ENCODE measurements around the gene IQCK. TPM values are rescaled to one million over a fixed set of nuclear protein-coding genes. Genes with fewer than 3 reads are reported as not detected.

Gene IQCK
- total RNA-seq, 4 donors from 2014 or later, result 9.0 to 16.3 (median 14.5) TPM

DNA sequence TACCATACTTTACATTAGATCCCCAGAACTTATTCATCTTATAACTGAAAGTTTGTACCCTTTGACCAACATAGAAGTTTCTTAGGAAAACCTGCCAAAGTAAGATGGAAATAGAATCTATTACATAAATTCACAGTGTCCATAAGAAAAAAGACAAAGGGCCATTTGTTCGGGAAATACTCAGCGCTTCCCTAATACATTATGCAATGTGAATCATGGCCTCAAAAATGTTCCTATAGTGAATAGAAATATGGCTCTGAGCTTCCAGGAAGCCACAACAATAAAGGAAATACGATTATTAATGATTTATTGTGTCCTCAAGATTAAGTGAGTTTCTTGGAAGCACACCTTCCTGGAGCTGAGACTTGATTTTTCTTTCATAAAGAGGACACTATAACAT lies 115.1 kb downstream of the IQCK start:
- no peak for ATAC-seq
- no peak overlapping the region for H3K4me3 ChIP-seq
- H3K27ac ChIP-seq, result no peak overlapping the region
- 61 to 67% methylated on average over 3 of the region's 3 CpGs for WGBS, 2 donors (ENCODE audit: low coverage in 1 of 2)
- H3K27me3 ChIP-seq, result no peaks in the 10 kb centered on the region
- peaks cover 0 to 3% of the 10 kb centered on the region in 2 donors for H3K36me3 ChIP-seq
- H3K4me1 ChIP-seq, result no peaks in the 10 kb centered on the region
- H3K9me3 ChIP-seq, result no peaks in the 10 kb centered on the region
- TF ChIP-seq POLR2AphosphoS5 (IDR thresholded peaks at IDR 0.05), result no peak
- no peak for TF ChIP-seq EP300 (IDR thresholded peaks at IDR 0.05)
- TF ChIP-seq, protein P1, sequence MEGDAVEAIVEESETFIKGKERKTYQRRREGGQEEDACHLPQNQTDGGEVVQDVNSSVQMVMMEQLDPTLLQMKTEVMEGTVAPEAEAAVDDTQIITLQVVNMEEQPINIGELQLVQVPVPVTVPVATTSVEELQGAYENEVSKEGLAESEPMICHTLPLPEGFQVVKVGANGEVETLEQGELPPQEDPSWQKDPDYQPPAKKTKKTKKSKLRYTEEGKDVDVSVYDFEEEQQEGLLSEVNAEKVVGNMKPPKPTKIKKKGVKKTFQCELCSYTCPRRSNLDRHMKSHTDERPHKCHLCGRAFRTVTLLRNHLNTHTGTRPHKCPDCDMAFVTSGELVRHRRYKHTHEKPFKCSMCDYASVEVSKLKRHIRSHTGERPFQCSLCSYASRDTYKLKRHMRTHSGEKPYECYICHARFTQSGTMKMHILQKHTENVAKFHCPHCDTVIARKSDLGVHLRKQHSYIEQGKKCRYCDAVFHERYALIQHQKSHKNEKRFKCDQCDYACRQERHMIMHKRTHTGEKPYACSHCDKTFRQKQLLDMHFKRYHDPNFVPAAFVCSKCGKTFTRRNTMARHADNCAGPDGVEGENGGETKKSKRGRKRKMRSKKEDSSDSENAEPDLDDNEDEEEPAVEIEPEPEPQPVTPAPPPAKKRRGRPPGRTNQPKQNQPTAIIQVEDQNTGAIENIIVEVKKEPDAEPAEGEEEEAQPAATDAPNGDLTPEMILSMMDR (IDR thresholded peaks at IDR 0.05), result no peak
- no peak for TF ChIP-seq POLR2A (IDR thresholded peaks at IDR 0.05)

DNA sequence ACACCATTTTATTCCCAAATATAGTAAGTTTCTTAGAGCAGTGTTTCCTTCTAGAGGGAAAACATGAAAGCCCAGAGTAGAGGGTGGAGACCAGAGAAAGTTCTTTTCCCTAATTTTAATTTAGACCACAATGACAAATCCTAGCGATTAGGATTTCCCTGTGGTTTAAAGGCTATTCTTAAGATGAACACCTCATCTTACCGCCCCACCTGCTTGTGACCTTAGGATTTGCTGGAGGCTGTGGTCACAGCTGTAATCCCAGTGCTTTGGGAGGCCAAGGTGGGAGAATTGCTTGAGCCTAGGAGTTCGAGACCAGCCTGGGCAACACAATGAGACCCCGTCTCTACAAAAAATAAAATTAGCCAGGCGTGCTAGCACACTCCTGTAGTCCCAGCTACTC lies 115.5 kb downstream of the IQCK start:
- no peaks in the 10 kb centered on the region for H3K9me3 ChIP-seq
- ATAC-seq, result no peak
- WGBS, 2 donors (ENCODE audit: low coverage in 1 of 2), result 97 to 100% methylated on average over 4 of the region's 5 CpGs
- H3K27ac ChIP-seq, result no peak overlapping the region
- H3K36me3 ChIP-seq, result peaks cover 0 to 3% of the 10 kb centered on the region in 2 donors
- TF ChIP-seq POLR2A (IDR thresholded peaks at IDR 0.05) (no peak), POLR2AphosphoS5 (IDR thresholded peaks at IDR 0.05) (no peak), EP300 (IDR thresholded peaks at IDR 0.05) (no peak)
- TF ChIP-seq, protein P1 (IDR thresholded peaks at IDR 0.05), result no peak
- no peak overlapping the region for H3K4me3 ChIP-seq
- no peaks in the 10 kb centered on the region for H3K27me3 ChIP-seq
- H3K4me1 ChIP-seq, result no peaks in the 10 kb centered on the region

DNA sequence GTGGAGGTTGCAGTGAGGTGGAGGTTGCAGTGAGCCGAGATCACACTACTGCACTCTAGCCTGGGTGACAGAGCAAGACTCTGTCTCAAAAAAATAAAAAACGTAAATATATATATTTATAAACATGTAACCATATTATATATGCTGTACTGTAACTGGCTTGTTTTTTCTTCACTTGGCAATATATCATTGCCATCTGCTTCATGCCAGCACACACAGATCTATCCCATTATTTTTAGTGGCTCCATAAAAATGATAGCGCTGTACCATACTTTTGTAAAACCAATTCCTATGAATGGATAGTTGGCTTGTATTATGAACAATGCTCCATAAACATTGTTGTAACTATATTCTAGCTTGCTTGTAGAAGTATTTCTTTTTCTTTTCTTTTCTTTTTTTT lies 117.1 kb downstream of the IQCK start:
- Histone ChIP-seq H3K4me3 (no peak overlapping the region), H3K36me3 (peaks cover 0 to 2% of the 10 kb centered on the region in 2 donors), H3K27me3 (no peaks in the 10 kb centered on the region), H3K27ac (no peak overlapping the region), H3K4me1 (no peaks in the 10 kb centered on the region), H3K9me3 (no peaks in the 10 kb centered on the region)
- ATAC-seq, result no peak
- 84 to 96% methylated on average over 2 to 3 of the region's 3 CpGs for WGBS, 2 donors (ENCODE audit: low coverage in 1 of 2)
- TF ChIP-seq EP300 (IDR thresholded peaks at IDR 0.05), result no peak

DNA sequence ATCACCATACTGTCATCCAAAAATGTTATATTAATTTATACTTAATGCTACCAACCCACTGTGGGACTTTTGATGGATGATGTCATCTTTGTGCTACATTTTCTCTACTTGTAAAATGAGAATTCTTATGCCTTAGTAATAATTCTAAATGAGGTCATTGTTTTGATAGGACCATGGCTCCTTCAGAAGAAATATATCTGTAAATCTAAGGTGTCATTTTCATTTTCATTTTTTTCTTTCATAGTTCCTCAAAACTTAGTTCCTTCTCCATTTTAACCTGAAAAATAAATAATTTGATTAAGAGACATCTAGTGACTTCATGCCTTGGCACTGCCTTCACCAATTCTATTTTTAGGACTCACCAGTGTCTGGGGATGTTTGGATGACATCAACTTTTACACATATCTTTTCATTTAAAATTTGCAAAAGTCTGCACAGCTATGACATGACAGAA lies 117.9 kb downstream of the IQCK start:
- no peak for ATAC-seq
- Histone ChIP-seq H3K4me1 (peaks cover 0 to 7% (median 0%) of the 10 kb centered on the region in 3 donors), H3K9me3 (no peaks in the 10 kb centered on the region), H3K36me3 (no peaks in the 10 kb centered on the region), H3K4me3 (no peak overlapping the region), H3K27ac (no peak overlapping the region), H3K27me3 (no peaks in the 10 kb centered on the region)
- TF ChIP-seq, protein P1 (IDR thresholded peaks at IDR 0.05), result no peak
- no peak for TF ChIP-seq EP300 (IDR thresholded peaks at IDR 0.05)
- no peak for TF ChIP-seq POLR2AphosphoS5 (IDR thresholded peaks at IDR 0.05)
- TF ChIP-seq POLR2A (IDR thresholded peaks at IDR 0.05), result no peak

DNA sequence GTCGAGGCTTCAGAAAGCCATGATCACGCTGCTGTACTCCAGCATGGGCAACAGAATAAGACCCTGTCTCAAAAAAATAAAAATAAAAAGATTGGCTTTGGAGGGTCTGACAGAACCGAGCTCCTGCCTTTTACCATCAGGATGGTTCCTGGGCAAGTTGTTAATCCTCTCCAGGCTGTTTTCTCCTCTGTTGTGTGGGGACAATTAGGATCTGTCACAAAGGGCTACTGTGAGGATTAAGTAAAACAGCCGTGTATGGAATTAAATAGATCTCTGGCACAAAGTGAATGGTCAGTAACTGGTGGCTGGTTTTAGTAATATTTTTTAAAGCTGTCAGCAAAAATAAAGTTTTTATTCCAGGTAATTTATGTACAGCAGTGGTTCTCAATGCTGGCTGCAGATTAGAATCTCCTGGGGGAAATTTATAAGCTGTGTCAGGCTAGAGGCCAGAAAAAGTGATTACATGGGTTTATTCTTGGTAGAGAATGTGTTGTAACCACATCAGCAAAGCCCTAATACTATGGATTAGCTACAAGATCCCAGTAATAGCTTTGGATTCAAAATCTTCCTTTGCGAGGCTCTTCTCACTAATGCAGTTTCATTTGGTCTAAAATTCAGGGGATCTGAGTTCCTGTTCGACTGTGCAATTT lies 119.4 kb downstream of the IQCK start:
- H3K4me1 ChIP-seq, result peaks cover 0 to 8% (median 0%) of the 10 kb centered on the region in 3 donors
- no peaks in the 10 kb centered on the region for H3K36me3 ChIP-seq
- no peaks in the 10 kb centered on the region for H3K9me3 ChIP-seq
- H3K4me3 ChIP-seq, result no peak overlapping the region
- no peak for ATAC-seq
- H3K27me3 ChIP-seq, result no peaks in the 10 kb centered on the region
- TF ChIP-seq POLR2A (IDR thresholded peaks at IDR 0.05) (no peak), EP300 (IDR thresholded peaks at IDR 0.05) (no peak), POLR2AphosphoS5 (IDR thresholded peaks at IDR 0.05) (no peak)
- TF ChIP-seq, protein P1 (IDR thresholded peaks at IDR 0.05), result no peak
- 81 to 93% methylated on average over 4 to 6 of the region's 6 CpGs for whole genome bisulfite sequencing, 2 donors (ENCODE audit: low coverage in 1 of 2)
- H3K27ac ChIP-seq, result no peak overlapping the region
